Panc1 (cell line): ENCODE data around the gene CEBPB. TPM values are rescaled to one million over a fixed set of nuclear protein-coding genes. Genes with fewer than 3 reads are reported as not detected.

Experiments
- ATAC-seq: fragments of 200-7000 bp; cut with Tn5 transposase; 2 replicates; pipeline ENCODE4 v1.9.1; 2020; ENCODE audit warnings: mild to moderate bottlenecking, moderate library complexity
- BruUV-seq: library from RNA; stranded (reverse); fragments of 400-500 nt; replicated peaks from 2 replicates; lab custom pipeline; 2021; lab: Mats Ljungman, UMichigan
- CTCF ChIA-PET: fragments of 300-600 bp; sonication (Branson Sonifier 250); formaldehyde crosslinking; loops from one replicate; lab custom pipeline; 2022; ENCODE audit warnings: antibody characterized with exemption; lab: Charles Lee
- POLR2A ChIA-PET: fragments of 300-600 bp; sonication (Branson Sonifier 250); formaldehyde crosslinking; loops from one replicate; lab custom pipeline; 2022; ENCODE audit warnings: antibody characterized with exemption; lab: Charles Lee
- DNase-seq: peaks from one replicate; pipeline ENCODE4 v3.0.0-alpha.2; 2010; ENCODE audit warnings: low read depth, low spot score
- H3K27ac ChIP-seq: 2 replicates; pipeline ENCODE4 v1.5.1; 2011; ENCODE audit warnings: mild to moderate bottlenecking, low read length, inconsistent platforms
- H3K27me3 ChIP-seq: fragments of 200-500 bp; sonication (Bioruptor generic); 2 replicates; pipeline ENCODE4 v1.6.0; 2014; ENCODE audit warnings: low read length, inconsistent platforms; ENCODE audit not compliant: control insufficient read depth, insufficient read depth
- H3K36me3 ChIP-seq: fragments of 200-500 bp; sonication (Bioruptor generic); 2 replicates; pipeline ENCODE4 v1.5.1; 2014; ENCODE audit warnings: inconsistent platforms, mild to moderate bottlenecking, low read length, moderate library complexity; ENCODE audit not compliant: control insufficient read depth, insufficient read depth
- H3K4me1 ChIP-seq: 2 replicates; pipeline ENCODE4 v1.5.1; 2011; ENCODE audit warnings: inconsistent platforms, mild to moderate bottlenecking, low read length, moderate library complexity; ENCODE audit not compliant: control insufficient read depth, insufficient read depth
- H3K4me3 ChIP-seq, 2 experiments: 2 replicates each; pipeline ENCODE4 v1.5.1; 2011 to 2012; ENCODE audit warnings: low read depth in 2 of 2, low read length in 2 of 2, mild to moderate bottlenecking in 2 of 2, inconsistent platforms in 1 of 2, moderate library complexity in 1 of 2
- H3K9me3 ChIP-seq: fragments of 200-500 bp; sonication (Bioruptor generic); 2 replicates; pipeline ENCODE4 v1.5.1; 2014; ENCODE audit warnings: low read depth, mild to moderate bottlenecking, inconsistent platforms, low read length, moderate library complexity; ENCODE audit not compliant: control insufficient read depth, insufficient read depth
- POLR2AphosphoS5 ChIP-seq: IDR thresholded peaks from 2 replicates; pipeline ENCODE4 v1.6.1; 2012; ENCODE audit warnings: mild to moderate bottlenecking, low read depth, low read length, moderate library complexity
- SIN3A ChIP-seq: IDR thresholded peaks from 2 replicates; pipeline ENCODE4 v1.6.1; 2012; ENCODE audit warnings: low read depth, mild to moderate bottlenecking, low read length, moderate library complexity, borderline replicate concordance; ENCODE audit not compliant: insufficient read depth
- TCF7L2 ChIP-seq: IDR thresholded peaks from 2 replicates; pipeline ENCODE4 v1.6.1; 2011; ENCODE audit warnings: mild to moderate bottlenecking, low read depth, low read length, inconsistent platforms
- in situ Hi-C: cut with HindIII; loops from 2 replicates; pipeline ENCODE4 v1.10.0; 2016; ENCODE audit warnings: low sequenced_read_pairs, low pct_unique_long_range_greater_than_20kb
- intact Hi-C: fragments of 100-400 bp; cut with micrococcal nuclease; formaldehyde crosslinking; loops from one replicate; pipeline ENCODE4 v1.10.0; 2022; ENCODE audit not compliant: unreplicated experiment
- total RNA-seq: library from RNA; stranded (reverse); gene quantifications from one replicate; pipeline ENCODE4 v1.2.1, GENCODE V29; 2021; ENCODE audit not compliant: unreplicated experiment
- TF ChIP-seq, protein P1 (sequence below), 2 experiments: IDR thresholded peaks; 2 replicates each; pipeline ENCODE4 v1.6.1; 2011 to 2012; ENCODE audit warnings: low read depth in 2 of 2, control low read depth in 1 of 2, low read length in 1 of 2, mild to moderate bottlenecking in 1 of 2, moderate library complexity in 1 of 2; ENCODE audit not compliant: insufficient read depth in 1 of 2
- TF ChIP-seq, protein P2 (sequence below): fragments of 450-650 bp; IDR thresholded peaks from 2 replicates; pipeline ENCODE4 v1.5.1; 2017; ENCODE audit warnings: mild to moderate bottlenecking

CEBPB gene
- total RNA-seq, 1 experiment from 2014 or later: 52.1 TPM

DNA sequence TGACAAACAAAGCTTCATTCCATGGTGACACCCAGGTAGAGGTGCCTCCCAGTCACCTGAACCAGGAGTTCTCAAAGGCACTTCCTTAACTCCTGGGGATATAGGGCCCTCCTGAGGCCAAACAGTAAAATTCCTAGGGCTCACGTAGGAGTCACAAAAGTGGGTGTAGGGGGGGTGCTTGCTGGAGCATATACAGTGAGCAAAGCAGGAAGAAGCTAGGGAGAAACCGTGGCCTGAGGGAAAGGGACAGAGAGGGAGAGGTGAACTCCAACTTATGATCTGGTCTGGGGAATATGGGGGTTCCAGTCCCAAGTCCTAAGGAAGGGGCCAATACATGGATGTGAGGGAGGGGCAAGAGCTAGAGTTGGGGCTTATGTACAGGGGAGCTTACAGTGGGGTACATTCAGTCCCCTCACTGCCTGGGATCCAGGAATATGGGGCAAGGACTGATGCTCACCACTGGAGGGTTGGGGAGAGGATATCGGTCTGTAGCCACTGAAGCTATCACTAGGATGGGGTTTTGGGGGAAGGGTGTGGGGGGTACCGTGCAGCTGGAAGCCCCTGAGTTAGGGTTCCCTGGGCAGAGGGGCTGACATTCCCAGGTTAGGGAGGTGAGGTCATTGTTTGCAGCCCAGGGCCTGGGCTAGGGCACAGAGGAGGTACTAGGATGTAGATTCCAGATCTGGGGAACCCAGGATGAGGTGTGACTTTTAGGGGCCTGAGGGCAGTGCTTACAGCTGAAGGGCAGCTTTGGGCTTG is 38.1 kb upstream of the CEBPB start:
- Histone ChIP-seq H3K27ac (peak overlapping the region; percentile 97), H3K36me3 (peaks cover 8% of the 10 kb centered on the region), H3K9me3 (no peaks in the 10 kb centered on the region), H3K4me1 (peaks cover 51% of the 10 kb centered on the region), H3K27me3 (no peaks in the 10 kb centered on the region), H3K4me3 (peak overlapping the region; percentile 92 to 95)
- TF ChIP-seq, protein P1, sequence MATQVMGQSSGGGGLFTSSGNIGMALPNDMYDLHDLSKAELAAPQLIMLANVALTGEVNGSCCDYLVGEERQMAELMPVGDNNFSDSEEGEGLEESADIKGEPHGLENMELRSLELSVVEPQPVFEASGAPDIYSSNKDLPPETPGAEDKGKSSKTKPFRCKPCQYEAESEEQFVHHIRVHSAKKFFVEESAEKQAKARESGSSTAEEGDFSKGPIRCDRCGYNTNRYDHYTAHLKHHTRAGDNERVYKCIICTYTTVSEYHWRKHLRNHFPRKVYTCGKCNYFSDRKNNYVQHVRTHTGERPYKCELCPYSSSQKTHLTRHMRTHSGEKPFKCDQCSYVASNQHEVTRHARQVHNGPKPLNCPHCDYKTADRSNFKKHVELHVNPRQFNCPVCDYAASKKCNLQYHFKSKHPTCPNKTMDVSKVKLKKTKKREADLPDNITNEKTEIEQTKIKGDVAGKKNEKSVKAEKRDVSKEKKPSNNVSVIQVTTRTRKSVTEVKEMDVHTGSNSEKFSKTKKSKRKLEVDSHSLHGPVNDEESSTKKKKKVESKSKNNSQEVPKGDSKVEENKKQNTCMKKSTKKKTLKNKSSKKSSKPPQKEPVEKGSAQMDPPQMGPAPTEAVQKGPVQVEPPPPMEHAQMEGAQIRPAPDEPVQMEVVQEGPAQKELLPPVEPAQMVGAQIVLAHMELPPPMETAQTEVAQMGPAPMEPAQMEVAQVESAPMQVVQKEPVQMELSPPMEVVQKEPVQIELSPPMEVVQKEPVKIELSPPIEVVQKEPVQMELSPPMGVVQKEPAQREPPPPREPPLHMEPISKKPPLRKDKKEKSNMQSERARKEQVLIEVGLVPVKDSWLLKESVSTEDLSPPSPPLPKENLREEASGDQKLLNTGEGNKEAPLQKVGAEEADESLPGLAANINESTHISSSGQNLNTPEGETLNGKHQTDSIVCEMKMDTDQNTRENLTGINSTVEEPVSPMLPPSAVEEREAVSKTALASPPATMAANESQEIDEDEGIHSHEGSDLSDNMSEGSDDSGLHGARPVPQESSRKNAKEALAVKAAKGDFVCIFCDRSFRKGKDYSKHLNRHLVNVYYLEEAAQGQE (IDR thresholded peaks at IDR 0.05; ENCODE audit: insufficient read depth in 1 of 2, low read depth in 2 of 2, low read length in 1 of 2): no peak
- TF ChIP-seq POLR2AphosphoS5 (peak; percentile 9; the same call in 1 of the 2 replicates), SIN3A (0 out of 2 replicates have a peak, but pooled peaks have one; percentile 41), TCF7L2 (no peak)
- TF ChIP-seq, protein P2, sequence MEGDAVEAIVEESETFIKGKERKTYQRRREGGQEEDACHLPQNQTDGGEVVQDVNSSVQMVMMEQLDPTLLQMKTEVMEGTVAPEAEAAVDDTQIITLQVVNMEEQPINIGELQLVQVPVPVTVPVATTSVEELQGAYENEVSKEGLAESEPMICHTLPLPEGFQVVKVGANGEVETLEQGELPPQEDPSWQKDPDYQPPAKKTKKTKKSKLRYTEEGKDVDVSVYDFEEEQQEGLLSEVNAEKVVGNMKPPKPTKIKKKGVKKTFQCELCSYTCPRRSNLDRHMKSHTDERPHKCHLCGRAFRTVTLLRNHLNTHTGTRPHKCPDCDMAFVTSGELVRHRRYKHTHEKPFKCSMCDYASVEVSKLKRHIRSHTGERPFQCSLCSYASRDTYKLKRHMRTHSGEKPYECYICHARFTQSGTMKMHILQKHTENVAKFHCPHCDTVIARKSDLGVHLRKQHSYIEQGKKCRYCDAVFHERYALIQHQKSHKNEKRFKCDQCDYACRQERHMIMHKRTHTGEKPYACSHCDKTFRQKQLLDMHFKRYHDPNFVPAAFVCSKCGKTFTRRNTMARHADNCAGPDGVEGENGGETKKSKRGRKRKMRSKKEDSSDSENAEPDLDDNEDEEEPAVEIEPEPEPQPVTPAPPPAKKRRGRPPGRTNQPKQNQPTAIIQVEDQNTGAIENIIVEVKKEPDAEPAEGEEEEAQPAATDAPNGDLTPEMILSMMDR: no peak
- DNase-seq: no peak
- intact Hi-C loops (no loop called here), in situ Hi-C loops (no loop called here)
- POLR2A ChIA-PET: interaction anchor here (0.6 to 1.0 kb wide), 2 partner anchors 30 to 37 kb away, joined by 3 to 5 read pairs; no protein-coding TSS in a partner anchor
- BruUV-seq: TSS peak; percentile 71
- no peak for ATAC-seq
- CTCF ChIA-PET: interaction anchor here (0.7 to 1.2 kb wide), 3 partner anchors 9 to 31 kb away, joined by 3 to 4 read pairs (median 3); no protein-coding TSS in a partner anchor

- intact Hi-C loops (no loop called here), in situ Hi-C loops (no loop called here)
- ATAC-seq (no peak), DNase-seq (no peak)
- TF ChIP-seq SIN3A: no peak
- TF ChIP-seq, protein P1 (IDR thresholded peaks at IDR 0.05; ENCODE audit: insufficient read depth in 1 of 2, low read depth in 2 of 2, low read length in 1 of 2): no peak
- no peak for TF ChIP-seq POLR2AphosphoS5
- H3K9me3 ChIP-seq: no peaks in the 10 kb centered on the region
- no peaks in the 10 kb centered on the region for H3K27me3 ChIP-seq
- ChIA-PET CTCF (interaction anchor here (1.2 kb wide), 1 partner anchor 32 kb away, joined by 4 read pairs; no protein-coding TSS in a partner anchor), POLR2A (interaction anchor here (0.6 to 1.5 kb wide), 3 partner anchors 13 to 37 kb away, joined by 3 to 10 read pairs (median 5); no protein-coding TSS in a partner anchor)
- H3K36me3 ChIP-seq: peaks cover 8% of the 10 kb centered on the region
- peak overlapping the region; percentile 92 to 95 for H3K4me3 ChIP-seq
- BruUV-seq: no TSS peak
- peaks cover 46% of the 10 kb centered on the region for H3K4me1 ChIP-seq
- peak overlapping the region; percentile 97 for H3K27ac ChIP-seq
Measured at GRCh38 chr20:50153153-50153499, 37.5 kb upstream of the CEBPB start.
